ENCODE data around the gene ALG3.

Gene ALG3

GRCh38 chr3:184233127-184233843, 15.5 kb downstream of the ALG3 start:
- H3K36me3 Mint-ChIP-seq = no peaks in the 10 kb centered on the region
- H3K9me3 Mint-ChIP-seq = no peaks in the 10 kb centered on the region
- H3K27ac Mint-ChIP-seq = no peak overlapping the region
- H3K27me3 Mint-ChIP-seq = peaks cover 48% of the 10 kb centered on the region
- peaks cover 17% of the 10 kb centered on the region for H3K4me1 Mint-ChIP-seq
- ATAC-seq = no peak
- H3K4me3 Mint-ChIP-seq = no peak overlapping the region

DNA sequence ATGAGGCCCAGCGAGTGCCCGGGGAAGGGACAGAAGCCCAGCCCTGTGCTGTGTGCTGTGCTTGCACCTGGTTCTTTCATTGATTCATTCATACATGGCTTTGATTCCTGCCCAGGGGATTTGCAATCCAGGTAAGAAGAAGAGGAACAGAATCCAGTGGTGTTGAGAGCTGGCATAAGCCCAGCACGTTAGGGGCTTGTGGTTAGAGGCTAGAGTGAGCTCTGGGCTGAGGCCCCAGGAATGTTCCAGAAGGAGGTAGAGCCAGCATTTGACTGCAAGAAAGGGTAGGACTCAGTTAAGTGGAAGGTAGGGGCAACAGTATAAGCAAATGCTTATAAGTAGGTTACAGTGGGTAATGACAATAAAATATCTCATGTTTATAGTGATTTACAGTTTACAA, 17.1 kb downstream of the ALG3 start:
- no peaks in the 10 kb centered on the region for H3K9me3 Mint-ChIP-seq
- H3K4me3 Mint-ChIP-seq = peak overlapping the region; percentile 15
- peaks cover 17% of the 10 kb centered on the region for H3K4me1 Mint-ChIP-seq
- no peak overlapping the region for H3K27ac Mint-ChIP-seq
- no peak for ATAC-seq
- H3K36me3 Mint-ChIP-seq = no peaks in the 10 kb centered on the region
- peaks cover 60% of the 10 kb centered on the region for H3K27me3 Mint-ChIP-seq

DNA sequence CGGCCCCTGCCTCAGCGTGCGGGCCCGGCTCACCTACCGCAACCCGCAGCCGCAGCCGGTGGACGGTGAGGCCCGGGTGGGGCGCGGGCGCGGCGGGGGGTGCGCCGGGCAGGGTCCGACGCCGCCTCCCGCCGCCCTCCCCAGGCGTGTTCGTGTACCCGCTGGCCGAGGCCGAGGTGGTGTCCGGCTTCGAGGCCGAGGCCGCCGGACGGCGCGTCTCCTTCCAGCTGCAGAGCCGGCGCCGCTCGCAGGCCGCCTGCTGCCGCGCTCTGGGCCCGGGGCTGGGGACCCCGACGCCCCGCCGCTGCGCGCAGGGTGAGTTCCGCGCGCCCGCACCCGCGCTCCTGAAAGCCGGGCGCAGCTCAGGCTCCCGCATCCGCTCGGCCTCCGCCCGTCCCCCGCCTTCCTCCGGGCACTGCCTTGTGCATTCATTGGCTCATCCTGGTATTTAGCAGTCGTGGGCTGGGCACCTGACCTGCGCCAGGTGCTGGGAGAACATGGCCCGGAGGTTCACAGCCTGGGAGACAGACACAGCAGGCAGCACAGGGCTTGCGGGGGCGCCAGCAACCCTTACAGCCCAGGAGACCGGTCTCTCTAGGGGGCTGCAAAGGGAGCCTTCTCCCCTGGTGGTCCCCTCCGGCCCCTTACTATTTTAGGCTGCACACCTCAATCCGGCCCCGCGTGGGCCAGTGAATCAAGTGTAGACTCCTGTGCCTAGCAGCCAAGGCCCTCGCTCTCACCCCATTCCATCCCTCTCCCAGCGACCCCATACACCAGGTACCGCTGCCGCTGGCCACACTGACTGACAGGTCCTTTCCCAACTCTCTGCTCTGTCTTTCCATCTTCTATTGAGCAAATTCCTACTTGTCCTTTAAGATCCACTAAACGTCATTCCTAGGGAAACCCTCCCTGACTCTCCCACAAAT, 17.9 kb downstream of the ALG3 start:
- H3K4me3 Mint-ChIP-seq = peak overlapping the region; percentile 15
- peaks cover 68% of the 10 kb centered on the region for H3K27me3 Mint-ChIP-seq
- H3K36me3 Mint-ChIP-seq = no peaks in the 10 kb centered on the region
- no peaks in the 10 kb centered on the region for H3K9me3 Mint-ChIP-seq
- no peak overlapping the region for H3K27ac Mint-ChIP-seq
- no peak for ATAC-seq
- peaks cover 17% of the 10 kb centered on the region for H3K4me1 Mint-ChIP-seq

- no peak for ATAC-seq
- peaks cover 17% of the 10 kb centered on the region for H3K4me1 Mint-ChIP-seq
- H3K36me3 Mint-ChIP-seq = no peaks in the 10 kb centered on the region
- no peak overlapping the region for H3K4me3 Mint-ChIP-seq
- H3K9me3 Mint-ChIP-seq = no peaks in the 10 kb centered on the region
- H3K27me3 Mint-ChIP-seq = peaks cover 76% of the 10 kb centered on the region
- no peak overlapping the region for H3K27ac Mint-ChIP-seq
Measured at GRCh38 chr3:184230081-184230602, 18.6 kb downstream of the ALG3 start.

DNA sequence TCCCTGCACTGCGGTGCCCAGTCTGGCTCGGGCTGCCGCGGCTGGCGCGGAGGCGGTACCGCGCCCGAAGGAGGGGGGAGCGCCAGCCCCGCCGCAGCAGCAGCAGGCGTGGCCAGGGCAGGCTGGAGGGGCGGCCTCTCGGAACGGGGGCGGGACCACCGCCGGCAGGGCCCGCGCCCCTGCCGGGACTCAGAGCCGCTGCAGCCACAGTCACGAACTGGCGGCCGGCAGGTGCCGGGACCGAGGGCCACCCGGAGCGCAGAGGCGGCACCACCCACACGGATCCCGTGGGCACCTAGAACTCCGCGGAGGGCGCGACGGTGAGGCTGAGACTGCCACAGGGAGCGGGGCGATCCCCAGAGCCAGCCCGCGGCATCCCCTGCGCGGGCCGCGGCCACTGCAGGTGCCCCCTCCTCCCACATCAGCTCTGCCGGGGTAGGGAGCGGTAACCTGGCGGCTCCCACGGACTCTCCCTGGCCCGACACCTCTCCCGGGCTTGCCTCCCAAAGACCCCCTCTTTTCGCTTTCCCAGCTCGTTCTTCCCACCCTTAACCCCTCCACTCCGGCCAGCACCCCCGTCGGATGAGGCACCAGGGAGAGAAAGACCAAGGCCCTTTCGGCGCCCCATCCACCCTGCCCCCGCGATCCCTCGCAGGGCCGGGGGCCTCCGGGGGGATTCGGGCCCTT, 19.2 kb downstream of the ALG3 start, which contains the start of gene VWA5B2:
VWA5B2 (plus strand) TSS at position 192 of the 687 bp plus-strand sequence. CDS start 944 bp downstream, outside the sequence.
- Mint-ChIP-seq H3K27ac (no peak within 1 kb of the TSS), H3K9me3 (no peaks in the 10 kb centered on the region), H3K4me1 (peaks cover 17% of the 10 kb centered on the region), H3K36me3 (no peaks in the 10 kb centered on the region), H3K4me3 (peak within 1 kb of the TSS; percentile 79), H3K27me3 (peaks cover 82% of the 10 kb centered on the region)
- ATAC-seq = peak; percentile 94

DNA sequence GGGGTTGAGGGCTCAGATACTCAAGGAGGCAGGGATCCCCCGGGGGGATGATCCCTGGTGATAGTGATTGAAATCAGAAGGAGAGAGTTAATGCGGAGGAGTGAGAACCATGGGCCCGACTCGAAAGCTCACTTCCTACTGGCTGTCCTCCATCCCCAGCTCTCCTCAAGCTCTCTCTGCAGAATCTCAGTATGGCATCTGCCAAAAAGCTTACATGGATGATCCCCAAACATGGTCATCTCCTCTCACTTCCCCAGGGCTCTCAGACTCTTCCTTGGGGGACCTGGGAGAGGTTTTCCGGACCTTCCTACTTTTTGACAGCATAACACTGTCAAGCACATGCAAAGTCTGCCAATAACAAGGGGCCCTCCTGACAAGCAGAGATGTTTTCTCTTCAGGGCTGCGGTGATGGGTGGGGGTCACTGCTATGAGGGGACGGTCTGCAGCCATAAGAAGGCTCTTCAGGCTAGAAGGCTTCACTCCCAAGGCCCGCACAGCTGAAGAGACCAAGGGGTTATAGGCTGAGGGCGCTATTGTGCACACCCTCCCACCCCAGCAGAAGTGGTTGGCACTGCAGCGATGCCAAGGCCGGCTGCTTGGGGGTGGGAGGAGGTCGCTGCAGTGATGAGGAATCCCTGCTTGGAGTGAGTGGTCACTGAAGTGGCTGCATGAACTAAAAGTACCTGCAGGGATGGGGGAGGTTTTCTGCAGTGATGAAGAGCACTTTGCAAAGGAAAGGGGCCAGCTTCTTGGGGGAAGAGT, 20.2 kb downstream of the ALG3 start:
- Mint-ChIP-seq H3K4me3 (peak overlapping the region; percentile 79), H3K27me3 (peaks cover 84% of the 10 kb centered on the region), H3K36me3 (no peaks in the 10 kb centered on the region), H3K9me3 (no peaks in the 10 kb centered on the region), H3K27ac (no peak overlapping the region), H3K4me1 (peaks cover 17% of the 10 kb centered on the region)
- ATAC-seq = no peak

DNA sequence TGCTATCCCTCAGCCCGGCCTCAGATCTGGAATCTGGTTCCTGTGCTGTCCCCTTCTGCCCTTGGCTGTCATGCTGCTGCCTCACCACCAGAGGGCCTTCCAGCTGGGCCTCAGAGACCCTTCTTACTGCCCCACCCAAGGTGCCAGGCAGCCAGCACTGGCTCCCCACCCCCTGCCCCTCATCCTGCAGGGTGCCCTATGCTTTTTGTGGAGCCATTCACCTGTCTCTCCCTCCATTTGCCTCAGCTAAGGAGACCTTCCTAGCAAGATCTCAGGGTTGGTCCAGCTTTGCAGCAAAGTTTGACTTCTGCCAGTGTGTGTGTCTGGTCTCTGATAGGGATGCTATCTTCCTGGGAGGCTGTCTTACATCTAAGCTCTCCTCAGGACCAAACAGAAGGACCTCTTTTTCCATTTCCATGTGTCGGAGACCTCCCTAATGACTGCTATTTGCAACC, 21.3 kb downstream of the ALG3 start:
- Mint-ChIP-seq H3K4me3 (no peak overlapping the region), H3K27ac (no peak overlapping the region), H3K27me3 (peaks cover 84% of the 10 kb centered on the region), H3K9me3 (no peaks in the 10 kb centered on the region), H3K36me3 (no peaks in the 10 kb centered on the region), H3K4me1 (peaks cover 17% of the 10 kb centered on the region)
- ATAC-seq = no peak

- Mint-ChIP-seq H3K27me3 (peaks cover 72% of the 10 kb centered on the region), H3K4me1 (peaks cover 4% of the 10 kb centered on the region), H3K9me3 (no peaks in the 10 kb centered on the region), H3K27ac (no peak overlapping the region), H3K4me3 (no peak overlapping the region), H3K36me3 (no peaks in the 10 kb centered on the region)
- ATAC-seq = no peak
Measured at GRCh38 chr3:184223946-184224345, 24.8 kb downstream of the ALG3 start.

GRCh38 chr3:184222521-184222920, 26.2 kb downstream of the ALG3 start:
- H3K4me1 Mint-ChIP-seq = no peaks in the 10 kb centered on the region
- no peaks in the 10 kb centered on the region for H3K9me3 Mint-ChIP-seq
- H3K27me3 Mint-ChIP-seq = peaks cover 72% of the 10 kb centered on the region
- no peak overlapping the region for H3K27ac Mint-ChIP-seq
- no peaks in the 10 kb centered on the region for H3K36me3 Mint-ChIP-seq
- no peak for ATAC-seq
- H3K4me3 Mint-ChIP-seq = no peak overlapping the region

DNA sequence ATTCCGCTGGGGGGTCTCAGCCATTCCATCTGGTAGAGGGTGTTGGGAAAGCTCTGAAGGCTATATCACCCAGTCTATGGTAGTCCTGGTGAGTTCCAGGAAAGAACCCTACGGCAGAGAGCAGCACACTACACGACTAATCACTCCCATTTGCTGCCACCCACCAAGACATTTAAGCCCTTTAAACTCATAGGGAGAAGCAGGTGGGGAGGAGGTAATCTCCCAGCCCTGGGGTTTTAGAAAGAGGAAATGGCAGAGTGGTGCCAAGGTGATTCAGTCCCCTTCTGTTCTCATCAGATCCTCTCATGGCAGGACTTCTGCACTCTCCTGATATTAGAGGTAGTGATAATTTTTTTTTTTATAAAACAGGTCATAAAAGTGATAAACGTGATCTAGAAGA, 29.9 kb downstream of the ALG3 start:
- Mint-ChIP-seq H3K4me1 (no peaks in the 10 kb centered on the region), H3K27ac (no peak overlapping the region), H3K4me3 (no peak overlapping the region), H3K36me3 (no peaks in the 10 kb centered on the region), H3K27me3 (peaks cover 54% of the 10 kb centered on the region), H3K9me3 (no peaks in the 10 kb centered on the region)
- ATAC-seq = no peak

DNA sequence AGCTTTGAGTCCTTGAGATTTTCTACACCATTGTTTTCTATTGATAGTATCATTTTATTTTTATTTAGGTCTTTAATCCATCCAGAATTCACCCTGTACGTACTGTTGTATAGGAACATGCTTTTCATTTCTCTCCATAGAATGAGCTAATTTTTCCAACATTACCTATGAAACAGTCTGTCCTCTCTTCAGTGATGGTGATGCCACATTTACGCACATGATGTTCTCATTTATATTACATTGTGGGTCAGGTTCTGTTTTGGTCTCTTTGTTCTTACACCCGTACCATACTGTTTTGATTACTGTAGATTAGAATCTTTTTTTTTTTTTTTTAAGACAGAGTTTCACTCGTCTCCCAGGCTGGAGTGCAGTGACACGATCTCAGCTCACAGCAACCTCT, 37.0 kb downstream of the ALG3 start:
- Mint-ChIP-seq H3K4me3 (no peak overlapping the region), H3K27ac (no peak overlapping the region), H3K27me3 (peaks cover 27% of the 10 kb centered on the region), H3K4me1 (no peaks in the 10 kb centered on the region), H3K36me3 (no peaks in the 10 kb centered on the region), H3K9me3 (no peaks in the 10 kb centered on the region)
- no peak for ATAC-seq

DNA sequence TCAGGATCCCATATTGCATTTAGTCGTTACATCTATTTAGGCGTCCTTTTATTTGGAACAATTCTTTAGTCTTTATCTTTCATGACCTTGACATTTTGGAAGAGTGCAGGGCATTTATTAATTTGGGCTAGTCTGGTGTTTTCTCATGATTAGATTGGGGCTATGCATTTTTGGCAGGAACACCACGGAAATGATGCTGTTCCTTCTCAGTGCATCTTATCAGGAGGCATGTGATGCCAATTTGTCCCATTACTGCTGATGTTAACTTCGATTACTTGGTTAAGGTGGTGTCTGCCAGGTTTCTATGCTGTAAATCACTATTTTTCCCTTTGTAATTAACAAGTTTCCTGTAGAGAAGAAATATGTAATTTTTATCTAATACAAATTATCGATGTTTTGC, 37.5 kb downstream of the ALG3 start:
- ATAC-seq = no peak
- Mint-ChIP-seq H3K27ac (no peak overlapping the region), H3K4me3 (no peak overlapping the region), H3K9me3 (no peaks in the 10 kb centered on the region), H3K4me1 (no peaks in the 10 kb centered on the region), H3K36me3 (no peaks in the 10 kb centered on the region), H3K27me3 (peaks cover 31% of the 10 kb centered on the region)

GRCh38 chr3:184209146-184209923, 39.4 kb downstream of the ALG3 start:
- no peaks in the 10 kb centered on the region for H3K36me3 Mint-ChIP-seq
- no peak overlapping the region for H3K4me3 Mint-ChIP-seq
- H3K4me1 Mint-ChIP-seq = no peaks in the 10 kb centered on the region
- peaks cover 30% of the 10 kb centered on the region for H3K27me3 Mint-ChIP-seq
- no peak overlapping the region for H3K27ac Mint-ChIP-seq
- H3K9me3 Mint-ChIP-seq = no peaks in the 10 kb centered on the region
- no peak for ATAC-seq

GRCh38 chr3:184203526-184203925, 45.2 kb downstream of the ALG3 start:
- H3K36me3 Mint-ChIP-seq = no peaks in the 10 kb centered on the region
- peaks cover 22% of the 10 kb centered on the region for H3K27me3 Mint-ChIP-seq
- H3K27ac Mint-ChIP-seq = no peak overlapping the region
- H3K4me3 Mint-ChIP-seq = no peak overlapping the region
- ATAC-seq = no peak
- H3K9me3 Mint-ChIP-seq = no peaks in the 10 kb centered on the region
- H3K4me1 Mint-ChIP-seq = no peaks in the 10 kb centered on the region
